Astrocyte (in vitro differentiated cells and primary cell): ENCODE measurements around the gene TOB1. TPM values are rescaled to one million over a fixed set of nuclear protein-coding genes. Genes with fewer than 3 reads are reported as not detected.

Experiments
- DNase-seq: peaks from one replicate; pipeline ENCODE4 v3.0.0-alpha.2; 2010; ENCODE audit warnings: low read depth
- FAIRE-seq: peaks from 2 replicates; lab custom pipeline; 2011; peaks lifted over from hg19 to GRCh38; lab: Jason Lieb, UNC
- H2AFZ ChIP-seq: 2 replicates; pipeline ENCODE4 v1.6.0; 2012; ENCODE audit warnings: low read depth, low read length, inconsistent platforms
- H3K27ac ChIP-seq: 2 replicates; pipeline ENCODE4 v1.5.1; 2011; ENCODE audit warnings: low read depth, low read length, inconsistent platforms
- H3K27me3 ChIP-seq: 2 replicates; pipeline ENCODE4 v1.6.0; 2011; ENCODE audit warnings: low read length, inconsistent platforms; ENCODE audit not compliant: insufficient read depth
- H3K36me3 ChIP-seq: 2 replicates; pipeline ENCODE4 v1.5.1; 2011; ENCODE audit warnings: low read length, inconsistent platforms; ENCODE audit not compliant: insufficient read depth
- H3K4me1 ChIP-seq: 2 replicates; pipeline ENCODE4 v1.5.1; 2011; ENCODE audit warnings: low read length, inconsistent platforms; ENCODE audit not compliant: insufficient read depth
- H3K4me2 ChIP-seq: 2 replicates; pipeline ENCODE4 v1.6.0; 2012; ENCODE audit warnings: low read length, inconsistent platforms
- H3K4me3 ChIP-seq: 2 replicates; pipeline ENCODE4 v1.5.1; 2011; ENCODE audit warnings: low read depth, mild to moderate bottlenecking, low read length, inconsistent platforms; ENCODE audit not compliant: insufficient read depth
- H3K79me2 ChIP-seq: 2 replicates; pipeline ENCODE4 v1.6.0; 2012; ENCODE audit warnings: mild to moderate bottlenecking, low read length, inconsistent platforms; ENCODE audit not compliant: insufficient read depth
- H3K9ac ChIP-seq: 2 replicates; pipeline ENCODE4 v1.6.0; 2012; ENCODE audit warnings: mild to moderate bottlenecking, low read length, inconsistent platforms
- H3K9me3 ChIP-seq: 2 replicates; pipeline ENCODE4 v1.5.1; 2012; ENCODE audit warnings: low read depth, mild to moderate bottlenecking, low read length, inconsistent platforms; ENCODE audit not compliant: insufficient read depth
- H4K20me1 ChIP-seq: 2 replicates; pipeline ENCODE4 v1.6.0; 2012; ENCODE audit warnings: low read length, inconsistent platforms; ENCODE audit not compliant: insufficient read depth
- H3K27ac Mint-ChIP-seq: one replicate; pipeline ENCODE4 v1.8.0; 2021; ENCODE audit warnings: mild to moderate bottlenecking, mixed read lengths; ENCODE audit not compliant: unreplicated experiment
- H3K27me3 Mint-ChIP-seq: one replicate; pipeline ENCODE4 v1.8.0; 2021; ENCODE audit warnings: low read depth, mixed read lengths; ENCODE audit not compliant: unreplicated experiment
- H3K36me3 Mint-ChIP-seq: one replicate; pipeline ENCODE4 v1.8.0; 2021; ENCODE audit warnings: low read depth, mixed read lengths; ENCODE audit not compliant: unreplicated experiment
- H3K4me1 Mint-ChIP-seq: one replicate; pipeline ENCODE4 v1.8.0; 2021; ENCODE audit warnings: low read depth, mixed read lengths; ENCODE audit not compliant: unreplicated experiment
- H3K4me3 Mint-ChIP-seq: one replicate; pipeline ENCODE4 v1.8.0; 2021; ENCODE audit warnings: mild to moderate bottlenecking, moderate library complexity, mixed read lengths; ENCODE audit not compliant: unreplicated experiment
- H3K9me3 Mint-ChIP-seq: one replicate; pipeline ENCODE4 v1.8.0; 2021; ENCODE audit warnings: mild to moderate bottlenecking, mixed read lengths; ENCODE audit not compliant: unreplicated experiment
- CTCF ChIP-seq: IDR thresholded peaks from 2 replicates; pipeline ENCODE4 v1.5.1; 2011; ENCODE audit warnings: low read depth, mild to moderate bottlenecking, inconsistent platforms, low read length, moderate library complexity; ENCODE audit not compliant: insufficient read depth
- EZH2 ChIP-seq: IDR thresholded peaks from 2 replicates; pipeline ENCODE4 v1.6.1; 2012; ENCODE audit warnings: mild to moderate bottlenecking, low read length, inconsistent platforms; ENCODE audit not compliant: insufficient read depth
- total RNA-seq: library from RNA; stranded (reverse); gene quantifications from 2 replicates; pipeline ENCODE4 v1.2.1, GENCODE V29; 2021

The TOB1 gene
- total RNA-seq, 1 donor from 2014 or later: 71.6 TPM

GRCh38 chr17:50883850-50884438 lies 17.8 kb upstream of the TOB1 start:
- no peaks in the 10 kb centered on the region for H3K79me2 ChIP-seq
- peaks cover 3% of the 10 kb centered on the region for H3K9me3 Mint-ChIP-seq
- H3K27ac Mint-ChIP-seq: no peak overlapping the region
- H2AFZ ChIP-seq: no peak overlapping the region
- H4K20me1 ChIP-seq: no peaks in the 10 kb centered on the region
- H3K4me1 Mint-ChIP-seq: peaks cover 16% of the 10 kb centered on the region
- H3K9ac ChIP-seq: no peak overlapping the region
- no peaks in the 10 kb centered on the region for H3K36me3 Mint-ChIP-seq
- TF ChIP-seq EZH2: no peak
- no peak for TF ChIP-seq CTCF
- H3K27me3 ChIP-seq: no peaks in the 10 kb centered on the region
- no peak overlapping the region for H3K27ac ChIP-seq
- H3K4me3 Mint-ChIP-seq: no peak overlapping the region
- DNase-seq (no peak), FAIRE-seq (no peak)
- H3K4me3 ChIP-seq: no peak overlapping the region
- peaks cover 4% of the 10 kb centered on the region for H3K27me3 Mint-ChIP-seq
- H3K4me1 ChIP-seq: peaks cover 3% of the 10 kb centered on the region
- peaks cover 3% of the 10 kb centered on the region for H3K9me3 ChIP-seq
- H3K4me2 ChIP-seq: no peak overlapping the region
- no peaks in the 10 kb centered on the region for H3K36me3 ChIP-seq

- peak; percentile 62 for DNase-seq
- peaks cover 3% of the 10 kb centered on the region for H3K9me3 Mint-ChIP-seq
- Histone ChIP-seq H3K27me3 (no peaks in the 10 kb centered on the region), H3K4me2 (peak overlapping the region; percentile 18), H3K9me3 (peaks cover 3% of the 10 kb centered on the region), H3K4me3 (no peak overlapping the region), H3K4me1 (peaks cover 3% of the 10 kb centered on the region), H3K27ac (no peak overlapping the region), H3K36me3 (no peaks in the 10 kb centered on the region), H3K9ac (no peak overlapping the region), H3K79me2 (no peaks in the 10 kb centered on the region), H2AFZ (no peak overlapping the region), H4K20me1 (no peaks in the 10 kb centered on the region)
- H3K27ac Mint-ChIP-seq: no peak overlapping the region
- H3K36me3 Mint-ChIP-seq: no peaks in the 10 kb centered on the region
- H3K27me3 Mint-ChIP-seq: peaks cover 2% of the 10 kb centered on the region
- FAIRE-seq: no peak
- peaks cover 16% of the 10 kb centered on the region for H3K4me1 Mint-ChIP-seq
- no peak overlapping the region for H3K4me3 Mint-ChIP-seq
- no peak for TF ChIP-seq CTCF
- TF ChIP-seq EZH2: no peak
Measured at GRCh38 chr17:50882851-50883250, 16.7 kb upstream of the TOB1 start.

- H3K4me1 ChIP-seq: peaks cover 3% of the 10 kb centered on the region
- H3K27ac Mint-ChIP-seq: no peak overlapping the region
- H3K4me3 Mint-ChIP-seq: no peak overlapping the region
- H3K36me3 ChIP-seq: no peaks in the 10 kb centered on the region
- H3K9me3 ChIP-seq: peaks cover 3% of the 10 kb centered on the region
- H2AFZ ChIP-seq: no peak overlapping the region
- no peak for DNase-seq
- H3K27ac ChIP-seq: no peak overlapping the region
- H3K27me3 ChIP-seq: no peaks in the 10 kb centered on the region
- no peaks in the 10 kb centered on the region for H3K27me3 Mint-ChIP-seq
- no peaks in the 10 kb centered on the region for H3K79me2 ChIP-seq
- no peak overlapping the region for H3K4me3 ChIP-seq
- no peak overlapping the region for H3K9ac ChIP-seq
- no peaks in the 10 kb centered on the region for H4K20me1 ChIP-seq
- peaks cover 3% of the 10 kb centered on the region for H3K9me3 Mint-ChIP-seq
- TF ChIP-seq EZH2: no peak
- H3K36me3 Mint-ChIP-seq: no peaks in the 10 kb centered on the region
- H3K4me1 Mint-ChIP-seq: peaks cover 16% of the 10 kb centered on the region
- FAIRE-seq: no peak
- H3K4me2 ChIP-seq: no peak overlapping the region
Measured at GRCh38 chr17:50881182-50881581, 15.0 kb upstream of the TOB1 start.
